HL-60 (cell line): ENCODE data around the gene SHOC2.

ENCODE experiments used
- DNase-seq, 2 experiments: peaks; one replicate each; pipeline ENCODE4 v3.0.0-alpha.2; 2010 to 2020; ENCODE audit warnings: low read depth in 1 of 2, low spot score in 1 of 2
- H3K27ac ChIP-seq: fragments of 250-450 bp; sonication (Bioruptor Pico); replicated peaks from 2 replicates; pipeline ENCODE4 v1.5.1; 2020; ENCODE audit warnings: mild to moderate bottlenecking, moderate library complexity
- H3K27me3 ChIP-seq: fragments of 250-450 bp; sonication (Bioruptor Pico); 2 replicates; pipeline ENCODE4 v1.5.1; 2021; ENCODE audit warnings: mild to moderate bottlenecking, moderate library complexity; ENCODE audit not compliant: insufficient read depth, poor library complexity, severe bottlenecking
- H3K4me3 ChIP-seq: replicated peaks from 2 replicates; pipeline ENCODE4 v1.5.1; 2011; ENCODE audit warnings: mild to moderate bottlenecking, control low read depth, low read length; ENCODE audit not compliant: insufficient read depth
- GABPA ChIP-seq: IDR thresholded peaks from 2 replicates; pipeline ENCODE4 v1.6.1; 2012; ENCODE audit warnings: low read depth
- POLR2AphosphoS5 ChIP-seq: IDR thresholded peaks from 2 replicates; pipeline ENCODE4 v1.6.1; 2012; ENCODE audit warnings: low read depth
- SPI1 ChIP-seq: IDR thresholded peaks from 2 replicates; pipeline ENCODE4 v1.6.1; 2012; ENCODE audit warnings: low read depth, mild to moderate bottlenecking, borderline replicate concordance
- microRNA-seq: library from miRNA; unstranded; fragments of <30 nt; microRNA quantifications from one replicate; pipeline ENCODE4, GENCODE V29; 2018
- TF ChIP-seq, protein P1 (sequence below): IDR thresholded peaks from 2 replicates; pipeline ENCODE4 v1.6.1; 2012; ENCODE audit warnings: low read depth; ENCODE audit not compliant: insufficient replicate concordance
- TF ChIP-seq, protein P2 (sequence below): IDR thresholded peaks from one replicate; pipeline ENCODE4 v1.5.1; 2011; ENCODE audit warnings: low read length, control low read depth, inconsistent platforms; ENCODE audit not compliant: insufficient read depth

Gene SHOC2

GRCh38 chr10:111037858-111038257 lies 118.5 kb downstream of the SHOC2 start:
- H3K27me3 ChIP-seq = no peaks in the 10 kb centered on the region
- no peak for DNase-seq
- no peak overlapping the region for H3K27ac ChIP-seq
- no peak overlapping the region for H3K4me3 ChIP-seq
- no peak for TF ChIP-seq SPI1
- TF ChIP-seq, protein P1, sequence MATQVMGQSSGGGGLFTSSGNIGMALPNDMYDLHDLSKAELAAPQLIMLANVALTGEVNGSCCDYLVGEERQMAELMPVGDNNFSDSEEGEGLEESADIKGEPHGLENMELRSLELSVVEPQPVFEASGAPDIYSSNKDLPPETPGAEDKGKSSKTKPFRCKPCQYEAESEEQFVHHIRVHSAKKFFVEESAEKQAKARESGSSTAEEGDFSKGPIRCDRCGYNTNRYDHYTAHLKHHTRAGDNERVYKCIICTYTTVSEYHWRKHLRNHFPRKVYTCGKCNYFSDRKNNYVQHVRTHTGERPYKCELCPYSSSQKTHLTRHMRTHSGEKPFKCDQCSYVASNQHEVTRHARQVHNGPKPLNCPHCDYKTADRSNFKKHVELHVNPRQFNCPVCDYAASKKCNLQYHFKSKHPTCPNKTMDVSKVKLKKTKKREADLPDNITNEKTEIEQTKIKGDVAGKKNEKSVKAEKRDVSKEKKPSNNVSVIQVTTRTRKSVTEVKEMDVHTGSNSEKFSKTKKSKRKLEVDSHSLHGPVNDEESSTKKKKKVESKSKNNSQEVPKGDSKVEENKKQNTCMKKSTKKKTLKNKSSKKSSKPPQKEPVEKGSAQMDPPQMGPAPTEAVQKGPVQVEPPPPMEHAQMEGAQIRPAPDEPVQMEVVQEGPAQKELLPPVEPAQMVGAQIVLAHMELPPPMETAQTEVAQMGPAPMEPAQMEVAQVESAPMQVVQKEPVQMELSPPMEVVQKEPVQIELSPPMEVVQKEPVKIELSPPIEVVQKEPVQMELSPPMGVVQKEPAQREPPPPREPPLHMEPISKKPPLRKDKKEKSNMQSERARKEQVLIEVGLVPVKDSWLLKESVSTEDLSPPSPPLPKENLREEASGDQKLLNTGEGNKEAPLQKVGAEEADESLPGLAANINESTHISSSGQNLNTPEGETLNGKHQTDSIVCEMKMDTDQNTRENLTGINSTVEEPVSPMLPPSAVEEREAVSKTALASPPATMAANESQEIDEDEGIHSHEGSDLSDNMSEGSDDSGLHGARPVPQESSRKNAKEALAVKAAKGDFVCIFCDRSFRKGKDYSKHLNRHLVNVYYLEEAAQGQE = no peak
- TF ChIP-seq GABPA = no peak
- TF ChIP-seq POLR2AphosphoS5 = no peak
- TF ChIP-seq, protein P2, sequence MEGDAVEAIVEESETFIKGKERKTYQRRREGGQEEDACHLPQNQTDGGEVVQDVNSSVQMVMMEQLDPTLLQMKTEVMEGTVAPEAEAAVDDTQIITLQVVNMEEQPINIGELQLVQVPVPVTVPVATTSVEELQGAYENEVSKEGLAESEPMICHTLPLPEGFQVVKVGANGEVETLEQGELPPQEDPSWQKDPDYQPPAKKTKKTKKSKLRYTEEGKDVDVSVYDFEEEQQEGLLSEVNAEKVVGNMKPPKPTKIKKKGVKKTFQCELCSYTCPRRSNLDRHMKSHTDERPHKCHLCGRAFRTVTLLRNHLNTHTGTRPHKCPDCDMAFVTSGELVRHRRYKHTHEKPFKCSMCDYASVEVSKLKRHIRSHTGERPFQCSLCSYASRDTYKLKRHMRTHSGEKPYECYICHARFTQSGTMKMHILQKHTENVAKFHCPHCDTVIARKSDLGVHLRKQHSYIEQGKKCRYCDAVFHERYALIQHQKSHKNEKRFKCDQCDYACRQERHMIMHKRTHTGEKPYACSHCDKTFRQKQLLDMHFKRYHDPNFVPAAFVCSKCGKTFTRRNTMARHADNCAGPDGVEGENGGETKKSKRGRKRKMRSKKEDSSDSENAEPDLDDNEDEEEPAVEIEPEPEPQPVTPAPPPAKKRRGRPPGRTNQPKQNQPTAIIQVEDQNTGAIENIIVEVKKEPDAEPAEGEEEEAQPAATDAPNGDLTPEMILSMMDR = no peak

DNA sequence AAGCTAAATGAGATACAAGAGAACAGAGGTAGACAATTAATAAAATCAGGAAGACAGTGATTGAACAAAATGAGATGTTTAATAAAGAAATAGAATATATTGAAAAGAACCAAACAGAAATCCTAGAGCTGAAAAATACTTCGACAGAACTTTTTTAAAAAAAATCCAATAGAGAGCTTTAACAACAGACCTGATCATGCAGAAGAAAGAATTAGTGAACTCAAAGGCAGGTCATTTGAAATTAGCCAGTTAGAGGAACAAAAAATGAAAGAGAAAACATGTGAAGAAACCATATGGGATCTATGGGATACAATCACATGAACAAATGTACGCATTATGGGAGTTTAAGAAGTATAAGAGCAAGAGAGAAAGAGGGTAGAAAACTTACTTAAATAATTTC lies 120.1 kb downstream of the SHOC2 start:
- TF ChIP-seq POLR2AphosphoS5 = no peak
- TF ChIP-seq, protein P1 = no peak

GRCh38 chr10:111057006-111057405 lies 137.6 kb downstream of the SHOC2 start:
- H3K4me3 ChIP-seq = no peak overlapping the region
- H3K27ac ChIP-seq = no peak overlapping the region
- no peak for TF ChIP-seq POLR2AphosphoS5
- no peak for TF ChIP-seq GABPA
- TF ChIP-seq, protein P1 = no peak
- no peak for TF ChIP-seq SPI1
- TF ChIP-seq, protein P2 = no peak
- no peak for DNase-seq
- no peaks in the 10 kb centered on the region for H3K27me3 ChIP-seq

More for the DNA sequence above, 120.1 kb downstream of the SHOC2 start:
- H3K27ac ChIP-seq = no peak overlapping the region
- H3K27me3 ChIP-seq = no peaks in the 10 kb centered on the region
- H3K4me3 ChIP-seq = no peak overlapping the region
- DNase-seq = no peak

Small RNA genes lying within 50 kb of the gene (microRNA-seq; reads per million reads assigned to microRNA genes)
- gene MIR548E = 6.0 reads per million, percentile 19 among the genes with 10 or more reads in this experiment
